ENCODE results near the gene ARHGEF3.

The ARHGEF3 gene

GRCh38 chr3:56822501-56822900 is 20.8 kb upstream of the ARHGEF3 start:
- DNase-seq (ENCODE audit: low read depth in 2 of 2): no peak

- no peak for DNase-seq (ENCODE audit: low read depth in 2 of 2)
Observed at GRCh38 chr3:56819016-56819809, 17.5 kb upstream of the ARHGEF3 start.

- DNase-seq (ENCODE audit: low read depth in 2 of 2): no peak
Observed at GRCh38 chr3:56818156-56818985, 16.6 kb upstream of the ARHGEF3 start.

GRCh38 chr3:56817646-56818045 is 15.9 kb upstream of the ARHGEF3 start:
- no peak for DNase-seq (ENCODE audit: low read depth in 2 of 2)

- no peak for DNase-seq (ENCODE audit: low read depth in 2 of 2)
Observed at GRCh38 chr3:56816061-56816460, 14.3 kb upstream of the ARHGEF3 start.

GRCh38 chr3:56815589-56815988 is 13.8 kb upstream of the ARHGEF3 start:
- DNase-seq (ENCODE audit: low read depth in 2 of 2): no peak

GRCh38 chr3:56813653-56813960 is 11.9 kb upstream of the ARHGEF3 start:
- DNase-seq (ENCODE audit: low read depth in 2 of 2): no peak

GRCh38 chr3:56812754-56813652 is 11.3 kb upstream of the ARHGEF3 start:
- no peak for DNase-seq (ENCODE audit: low read depth in 2 of 2)

- no peak for DNase-seq (ENCODE audit: low read depth in 2 of 2)
Observed at GRCh38 chr3:56811546-56812202, 9.9 kb upstream of the ARHGEF3 start.

GRCh38 chr3:56810577-56811545 is 9.1 kb upstream of the ARHGEF3 start:
- DNase-seq (ENCODE audit: low read depth in 2 of 2): no peak

GRCh38 chr3:56806407-56806806 is 4.7 kb upstream of the ARHGEF3 start:
- DNase-seq (ENCODE audit: low read depth in 2 of 2): no peak

GRCh38 chr3:56802790-56803189 is 1.0 kb upstream of the ARHGEF3 start:
- no peak for DNase-seq (ENCODE audit: low read depth in 2 of 2)

- DNase-seq (ENCODE audit: low read depth in 2 of 2): no peak
Observed at GRCh38 chr3:56802378-56802745, 613 bp upstream of the ARHGEF3 start.

GRCh38 chr3:56800832-56801661 is 702 bp downstream of the ARHGEF3 start:
- DNase-seq (ENCODE audit: low read depth in 2 of 2): no peak

GRCh38 chr3:56800130-56800831 is 1.5 kb downstream of the ARHGEF3 start:
- peak in 1 of 2 donors; percentile 58 for DNase-seq (ENCODE audit: low read depth in 2 of 2)

GRCh38 chr3:56799251-56799882 is 2.4 kb downstream of the ARHGEF3 start:
- DNase-seq (ENCODE audit: low read depth in 2 of 2): no peak

- no peak for DNase-seq (ENCODE audit: low read depth in 2 of 2)
Observed at GRCh38 chr3:56796996-56797395, 4.8 kb downstream of the ARHGEF3 start.

GRCh38 chr3:56796202-56796601 is 5.5 kb downstream of the ARHGEF3 start:
- no peak for DNase-seq (ENCODE audit: low read depth in 2 of 2)

- no peak for DNase-seq (ENCODE audit: low read depth in 2 of 2)
Observed at GRCh38 chr3:56795829-56796185, 5.9 kb downstream of the ARHGEF3 start.
